PC-9 (cell line): Measurements from ENCODE around the gene SLC38A10. TPM values are rescaled to one million over a fixed set of nuclear protein-coding genes. Genes with fewer than 3 reads are reported as not detected.

ENCODE experiments used
- BruUV-seq: library from RNA; stranded (reverse); fragments of 400-500 nt; replicated peaks from 2 replicates; lab custom pipeline; 2021; lab: Mats Ljungman, UMichigan
- CTCF ChIA-PET: fragments of 300-600 bp; sonication (Branson Sonifier 250); formaldehyde crosslinking; loops from one replicate; lab custom pipeline; 2022; ENCODE audit warnings: antibody characterized with exemption; lab: Charles Lee
- POLR2A ChIA-PET: fragments of 300-600 bp; sonication (Branson Sonifier 250); formaldehyde crosslinking; loops from one replicate; lab custom pipeline; 2022; ENCODE audit warnings: antibody characterized with exemption; ENCODE audit not compliant: unreplicated experiment; lab: Charles Lee
- DNase-seq, 2 experiments: peaks; one replicate each; pipeline versions ENCODE4 v3.0.0 to v3.0.0-alpha.2; 2015 to 2022; ENCODE audit warnings: mixed read lengths in 1 of 2
- H2AFZ ChIP-seq: fragments of 200-600 bp; sonication (generic); 2 replicates; pipeline ENCODE4 v1.8.1; 2017; ENCODE audit warnings: antibody characterized with exemption
- H3F3A ChIP-seq: fragments of 200-600 bp; sonication (generic); 2 replicates; pipeline ENCODE4 v1.8.1; 2017; ENCODE audit warnings: antibody characterized with exemption, mild to moderate bottlenecking, low read depth; ENCODE audit not compliant: insufficient read depth
- H3K27ac ChIP-seq: fragments of 200-600 bp; sonication (generic); 2 replicates; pipeline ENCODE4 v1.6.1; 2016; ENCODE audit warnings: mixed run types
- H3K27me3 ChIP-seq: fragments of 200-600 bp; sonication (generic); 2 replicates; pipeline ENCODE4 v1.6.1; 2016; ENCODE audit warnings: low read depth, mixed run types; ENCODE audit not compliant: insufficient read depth
- H3K36me3 ChIP-seq: fragments of 200-600 bp; sonication (generic); 2 replicates; pipeline ENCODE4 v1.6.1; 2016; ENCODE audit warnings: low read depth, mixed run types
- H3K4me1 ChIP-seq: fragments of 200-600 bp; sonication (generic); replicated peaks from 2 replicates; pipeline ENCODE4 v1.6.1; 2016; ENCODE audit warnings: mixed run types; ENCODE audit not compliant: insufficient read depth
- H3K4me2 ChIP-seq: fragments of 200-600 bp; sonication (generic); 2 replicates; pipeline ENCODE4 v1.6.1; 2017; ENCODE audit warnings: mixed run types
- H3K4me3 ChIP-seq: fragments of 200-600 bp; sonication (generic); 2 replicates; pipeline ENCODE4 v1.6.1; 2016; ENCODE audit warnings: mixed run types
- H3K79me2 ChIP-seq: fragments of 200-600 bp; sonication (generic); 2 replicates; pipeline ENCODE4 v1.6.1; 2017; ENCODE audit warnings: low read depth, mixed run types
- H3K9me2 ChIP-seq: fragments of 200-600 bp; sonication (generic); 2 replicates; pipeline ENCODE4 v1.8.1; 2017; ENCODE audit warnings: mild to moderate bottlenecking; ENCODE audit not compliant: insufficient read depth
- H3K9me3 ChIP-seq: fragments of 200-600 bp; sonication (generic); 2 replicates; pipeline ENCODE4 v1.8.1; 2016; ENCODE audit warnings: low read depth; ENCODE audit not compliant: insufficient read depth
- H4K20me1 ChIP-seq: fragments of 200-600 bp; sonication (generic); 2 replicates; pipeline ENCODE4 v1.8.1; 2017; ENCODE audit not compliant: insufficient read depth
- EZH2 ChIP-seq: fragments of 200-600 bp; sonication (generic); IDR thresholded peaks from 2 replicates; pipeline ENCODE4 v1.8.0; 2017; ENCODE audit warnings: antibody characterized with exemption, low read depth
- intact Hi-C: fragments of 100-400 bp; cut with micrococcal nuclease; formaldehyde crosslinking; loops from one replicate; pipeline ENCODE4 v1.10.0; 2022; ENCODE audit not compliant: unreplicated experiment
- total RNA-seq: library from RNA; stranded (reverse); gene quantifications from 2 replicates; pipeline ENCODE4 v1.2.3, GENCODE V29; 2021
- TF ChIP-seq, protein P1 (sequence below): fragments of 200-600 bp; sonication (generic); conservative IDR thresholded peaks from 2 replicates; pipeline ENCODE4 v1.6.1; 2017; ENCODE audit warnings: mixed run types, antibody characterized with exemption, mild to moderate bottlenecking, moderate library complexity

Gene SLC38A10
- total RNA-seq, 1 experiment from 2014 or later, result 127 TPM

DNA sequence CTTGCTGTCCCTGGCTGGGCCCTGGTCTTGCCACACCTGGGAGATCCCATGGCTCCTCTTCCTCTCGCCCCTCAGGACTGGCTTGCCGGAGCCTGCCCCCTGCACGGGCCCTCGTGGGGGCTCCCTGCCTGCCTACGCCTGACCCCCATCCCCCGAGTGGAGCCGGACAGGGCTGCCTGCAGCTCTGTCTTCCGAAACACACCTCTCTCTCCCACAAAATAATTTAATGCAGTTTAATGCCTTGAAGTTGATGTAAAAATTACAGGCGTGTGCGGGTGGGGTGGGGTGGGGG lies 22.4 kb upstream of the SLC38A10 start:
- CTCF ChIA-PET, result no interaction called here
- POLR2A ChIA-PET, result no interaction called here
- Histone ChIP-seq H3K9me2 (no peaks in the 10 kb centered on the region), H3K79me2 (no peaks in the 10 kb centered on the region), H3K4me1 (no peaks in the 10 kb centered on the region), H3K9me3 (no peaks in the 10 kb centered on the region), H3K27ac (no peak overlapping the region), H2AFZ (no peak overlapping the region), H3F3A (no peaks in the 10 kb centered on the region), H3K27me3 (no peaks in the 10 kb centered on the region), H4K20me1 (no peaks in the 10 kb centered on the region), H3K4me3 (no peak overlapping the region), H3K36me3 (no peaks in the 10 kb centered on the region), H3K4me2 (no peak overlapping the region)
- TF ChIP-seq, protein P1, sequence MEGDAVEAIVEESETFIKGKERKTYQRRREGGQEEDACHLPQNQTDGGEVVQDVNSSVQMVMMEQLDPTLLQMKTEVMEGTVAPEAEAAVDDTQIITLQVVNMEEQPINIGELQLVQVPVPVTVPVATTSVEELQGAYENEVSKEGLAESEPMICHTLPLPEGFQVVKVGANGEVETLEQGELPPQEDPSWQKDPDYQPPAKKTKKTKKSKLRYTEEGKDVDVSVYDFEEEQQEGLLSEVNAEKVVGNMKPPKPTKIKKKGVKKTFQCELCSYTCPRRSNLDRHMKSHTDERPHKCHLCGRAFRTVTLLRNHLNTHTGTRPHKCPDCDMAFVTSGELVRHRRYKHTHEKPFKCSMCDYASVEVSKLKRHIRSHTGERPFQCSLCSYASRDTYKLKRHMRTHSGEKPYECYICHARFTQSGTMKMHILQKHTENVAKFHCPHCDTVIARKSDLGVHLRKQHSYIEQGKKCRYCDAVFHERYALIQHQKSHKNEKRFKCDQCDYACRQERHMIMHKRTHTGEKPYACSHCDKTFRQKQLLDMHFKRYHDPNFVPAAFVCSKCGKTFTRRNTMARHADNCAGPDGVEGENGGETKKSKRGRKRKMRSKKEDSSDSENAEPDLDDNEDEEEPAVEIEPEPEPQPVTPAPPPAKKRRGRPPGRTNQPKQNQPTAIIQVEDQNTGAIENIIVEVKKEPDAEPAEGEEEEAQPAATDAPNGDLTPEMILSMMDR, result no peak
- TF ChIP-seq EZH2, result no peak
- DNase-seq, result no peak
- intact Hi-C loops, result no loop called here
- BruUV-seq, result no TSS peak

DNA sequence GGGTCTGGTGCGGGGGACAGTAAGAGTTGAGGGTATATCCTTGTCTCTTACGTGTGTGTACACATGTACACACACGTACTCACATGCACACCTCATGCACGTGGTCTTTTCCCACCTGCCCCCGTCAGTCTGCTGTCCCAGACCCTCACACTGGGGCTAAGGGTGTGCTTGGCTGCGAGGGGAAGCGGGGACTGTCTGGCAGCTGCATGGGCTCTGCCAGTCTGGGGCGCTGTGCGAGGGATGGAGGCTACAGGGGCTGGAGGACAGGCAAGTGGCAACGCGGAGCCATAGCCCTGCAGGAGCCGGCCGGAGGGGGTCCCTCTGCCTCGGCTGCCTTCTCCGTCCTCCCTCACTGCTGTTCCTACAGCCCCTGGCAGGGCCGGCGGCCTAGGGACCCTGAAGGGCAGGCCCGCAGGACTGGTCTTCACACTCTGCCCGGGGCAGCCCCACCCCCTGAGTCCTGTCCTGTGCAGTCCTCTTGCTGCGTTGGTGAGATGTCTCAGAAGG lies 20.8 kb upstream of the SLC38A10 start:
- BruUV-seq, result no TSS peak

DNA sequence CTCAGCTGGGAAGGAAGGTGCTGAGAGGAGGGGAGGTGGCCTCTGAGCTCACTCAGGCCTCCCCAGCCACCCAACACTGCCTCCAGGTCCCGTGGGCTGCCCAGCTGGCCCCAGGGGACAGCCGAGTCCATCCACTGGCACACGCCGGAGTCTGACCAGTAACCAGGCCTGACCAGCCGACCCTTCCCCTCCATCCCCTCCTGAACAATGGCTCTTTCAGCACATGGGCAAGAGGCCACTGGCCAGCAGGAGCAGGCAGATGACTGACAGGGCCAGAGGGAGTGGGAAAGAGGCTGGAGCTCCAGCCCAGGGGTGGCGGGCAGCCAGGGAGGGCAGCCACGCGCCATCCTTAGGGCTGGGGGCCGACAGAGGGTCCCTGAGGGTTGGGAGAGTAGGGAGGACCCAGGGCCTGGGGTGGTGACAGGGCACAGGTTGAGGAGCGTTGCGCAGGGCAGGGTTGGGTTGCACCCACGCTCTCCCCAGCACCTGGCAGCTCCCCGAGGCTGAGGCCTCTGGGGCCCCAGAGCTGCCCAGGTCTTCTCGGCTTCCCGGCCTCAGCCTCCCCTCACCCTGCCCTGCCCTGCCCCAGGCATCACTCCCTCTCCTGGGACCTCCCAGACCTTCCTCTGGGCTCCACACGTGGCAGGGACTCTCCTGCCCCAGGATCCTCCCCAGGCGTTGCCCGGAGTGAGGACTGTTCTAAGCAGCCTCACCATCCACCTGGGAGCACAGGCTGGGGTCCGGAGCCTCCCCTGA lies 20.2 kb upstream of the SLC38A10 start:
- 0 out of 2 replicates have a peak, but pooled peaks cover under 1% of the 10 kb centered on the region for H3K4me1 ChIP-seq
- H3F3A ChIP-seq, result no peaks in the 10 kb centered on the region
- no peak overlapping the region for H3K4me3 ChIP-seq
- intact Hi-C loops, result no loop called here
- H2AFZ ChIP-seq, result no peak overlapping the region
- BruUV-seq, result no TSS peak
- H3K27me3 ChIP-seq, result no peaks in the 10 kb centered on the region
- H4K20me1 ChIP-seq, result no peaks in the 10 kb centered on the region
- POLR2A ChIA-PET, result no interaction called here
- H3K4me2 ChIP-seq, result no peak overlapping the region
- H3K79me2 ChIP-seq, result no peaks in the 10 kb centered on the region
- no peaks in the 10 kb centered on the region for H3K36me3 ChIP-seq
- H3K9me2 ChIP-seq, result no peaks in the 10 kb centered on the region
- no peak for DNase-seq
- H3K27ac ChIP-seq, result no peak overlapping the region
- TF ChIP-seq, protein P1, result no peak
- TF ChIP-seq EZH2, result no peak
- CTCF ChIA-PET, result no interaction called here
- H3K9me3 ChIP-seq, result no peaks in the 10 kb centered on the region

More for the DNA sequence above, 20.8 kb upstream of the SLC38A10 start:
- TF ChIP-seq EZH2, result no peak
- TF ChIP-seq, protein P1, result no peak
- ChIA-PET CTCF (no interaction called here), POLR2A (interaction anchor here (0.6 kb wide), 1 partner anchor 237 kb away, joined by 4 read pairs; no protein-coding TSS in a partner anchor)
- no peak overlapping the region for H3K4me2 ChIP-seq
- no peak overlapping the region for H2AFZ ChIP-seq
- no peaks in the 10 kb centered on the region for H3K4me1 ChIP-seq
- intact Hi-C loops, result no loop called here
- no peak overlapping the region for H3K4me3 ChIP-seq
- DNase-seq, result no peak
- H3K9me2 ChIP-seq, result no peaks in the 10 kb centered on the region
- no peaks in the 10 kb centered on the region for H3K79me2 ChIP-seq
- no peaks in the 10 kb centered on the region for H3K27me3 ChIP-seq
- no peaks in the 10 kb centered on the region for H3F3A ChIP-seq
- H4K20me1 ChIP-seq, result no peaks in the 10 kb centered on the region
- H3K27ac ChIP-seq, result no peak overlapping the region
- H3K36me3 ChIP-seq, result no peaks in the 10 kb centered on the region
- no peaks in the 10 kb centered on the region for H3K9me3 ChIP-seq
